Fibroblast of mammary gland (primary cell): ENCODE data around the gene GPER1.

ENCODE experiments used
- DNase-seq: peaks from one replicate; pipeline ENCODE4 v3.0.0-alpha.2; 2010; ENCODE audit warnings: low read depth
- H3K4me3 ChIP-seq: 2 replicates; pipeline ENCODE4 v1.5.1; 2011; ENCODE audit warnings: low read depth, mild to moderate bottlenecking, low read length, moderate library complexity; ENCODE audit not compliant: control insufficient read depth
- TF ChIP-seq, protein P1 (sequence below): conservative IDR thresholded peaks from 2 replicates; pipeline ENCODE4 v1.5.1; 2011; ENCODE audit warnings: low read depth, low read length, inconsistent platforms; ENCODE audit not compliant: control insufficient read depth, insufficient read depth

The GPER1 gene

GRCh38 chr7:1121886-1122831 lies 34.2 kb downstream of the GPER1 start:
- DNase-seq = no peak
- no peak overlapping the region for H3K4me3 ChIP-seq
- TF ChIP-seq, protein P1, sequence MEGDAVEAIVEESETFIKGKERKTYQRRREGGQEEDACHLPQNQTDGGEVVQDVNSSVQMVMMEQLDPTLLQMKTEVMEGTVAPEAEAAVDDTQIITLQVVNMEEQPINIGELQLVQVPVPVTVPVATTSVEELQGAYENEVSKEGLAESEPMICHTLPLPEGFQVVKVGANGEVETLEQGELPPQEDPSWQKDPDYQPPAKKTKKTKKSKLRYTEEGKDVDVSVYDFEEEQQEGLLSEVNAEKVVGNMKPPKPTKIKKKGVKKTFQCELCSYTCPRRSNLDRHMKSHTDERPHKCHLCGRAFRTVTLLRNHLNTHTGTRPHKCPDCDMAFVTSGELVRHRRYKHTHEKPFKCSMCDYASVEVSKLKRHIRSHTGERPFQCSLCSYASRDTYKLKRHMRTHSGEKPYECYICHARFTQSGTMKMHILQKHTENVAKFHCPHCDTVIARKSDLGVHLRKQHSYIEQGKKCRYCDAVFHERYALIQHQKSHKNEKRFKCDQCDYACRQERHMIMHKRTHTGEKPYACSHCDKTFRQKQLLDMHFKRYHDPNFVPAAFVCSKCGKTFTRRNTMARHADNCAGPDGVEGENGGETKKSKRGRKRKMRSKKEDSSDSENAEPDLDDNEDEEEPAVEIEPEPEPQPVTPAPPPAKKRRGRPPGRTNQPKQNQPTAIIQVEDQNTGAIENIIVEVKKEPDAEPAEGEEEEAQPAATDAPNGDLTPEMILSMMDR = no peak

- H3K4me3 ChIP-seq = no peak overlapping the region
- DNase-seq = no peak
- TF ChIP-seq, protein P1 = no peak
Observed at GRCh38 chr7:1122832-1123501, 35.1 kb downstream of the GPER1 start.

GRCh38 chr7:1123715-1124114 lies 35.8 kb downstream of the GPER1 start:
- peak; percentile 91 for DNase-seq
- no peak overlapping the region for H3K4me3 ChIP-seq
- TF ChIP-seq, protein P1 = peak; percentile 74

GRCh38 chr7:1124164-1124563 lies 36.3 kb downstream of the GPER1 start:
- DNase-seq = peak; percentile 50
- H3K4me3 ChIP-seq = peak overlapping the region; percentile 11
- TF ChIP-seq, protein P1 = no peak

DNA sequence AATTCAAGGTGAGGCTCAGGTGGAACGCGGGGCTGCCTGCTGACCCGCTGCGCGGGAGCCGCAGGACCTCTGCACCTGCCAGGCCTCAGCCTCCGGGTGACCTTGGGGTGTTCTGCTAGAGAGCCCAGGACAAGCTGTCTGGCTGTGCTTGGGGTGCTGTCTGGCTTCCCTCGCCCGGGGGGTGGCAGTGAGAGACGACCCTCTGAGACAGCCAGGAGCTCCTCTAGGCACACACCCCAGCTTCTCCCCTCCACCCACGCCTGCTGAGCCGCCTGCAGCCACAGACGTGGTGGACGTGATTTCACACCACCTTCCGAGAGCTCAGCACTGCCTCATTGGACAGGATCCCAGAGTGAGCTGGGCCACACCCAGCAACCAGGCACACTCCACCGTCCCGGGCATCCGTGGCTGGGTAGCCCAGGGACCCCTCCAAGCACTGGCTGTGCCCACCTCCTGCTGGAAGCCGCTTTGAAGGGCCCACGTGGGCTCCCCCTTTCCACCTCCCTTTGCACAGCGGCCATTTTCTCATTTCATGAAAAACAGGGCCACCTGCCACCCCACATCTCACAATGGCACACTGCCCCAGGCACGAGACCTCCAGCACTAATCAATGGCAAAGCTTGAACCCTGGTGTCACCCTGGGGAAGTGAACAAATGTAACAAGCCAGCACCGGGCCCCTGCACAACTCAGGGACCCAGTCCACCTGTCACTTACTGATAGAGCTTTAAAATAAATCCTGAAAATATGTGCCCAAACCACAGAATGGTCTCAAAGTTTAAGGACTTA lies 37.1 kb downstream of the GPER1 start:
- H3K4me3 ChIP-seq = no peak overlapping the region
- TF ChIP-seq, protein P1 = no peak
- peak; percentile 57 for DNase-seq

DNA sequence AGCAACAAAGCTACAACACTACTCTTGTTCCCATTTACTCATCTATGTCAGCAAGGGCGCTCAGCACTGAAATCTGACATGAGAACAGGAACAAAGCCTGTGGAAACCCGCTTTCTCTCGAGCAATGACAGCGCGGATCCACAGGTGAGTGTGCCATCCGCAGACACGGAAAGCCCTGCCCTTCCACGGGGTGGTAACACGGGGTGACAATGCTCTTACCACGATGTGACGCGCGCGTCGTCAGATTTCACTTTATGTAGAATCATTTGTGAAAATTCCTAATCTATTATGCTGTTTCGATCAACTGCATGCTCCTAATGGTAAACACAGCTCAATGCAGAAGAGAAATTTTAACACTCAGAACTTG lies 37.7 kb downstream of the GPER1 start:
- TF ChIP-seq, protein P1 = no peak
- no peak overlapping the region for H3K4me3 ChIP-seq
- DNase-seq = no peak
